ENCODE measurements around the gene HCFC2.
A peak's percentile ranks its signal among the peaks of the same experiment; 100 is the strongest.
"Not testable (repeated sequence)": the region's sequence is repeated elsewhere in the genome, so short reads cannot be mapped to it uniquely, and the experiment has no call there.

Gene HCFC2

GRCh38 chr12:104064031-104064841 lies at the start of gene HCFC2:
HCFC2 (plus strand) TSS chr12:104064531; CDS start chr12:104064561, 30 bp downstream.
- DNase-seq (ENCODE audit: low read depth): peak; percentile 87

GRCh38 chr12:104021862-104022261 lies 42.5 kb upstream of the HCFC2 start:
- not testable (repeated sequence) for DNase-seq (ENCODE audit: low read depth)

- no peak for DNase-seq (ENCODE audit: low read depth)
These were observed 41.5 kb upstream of the HCFC2 start for GRCh38 chr12:104022786-104023185.

GRCh38 chr12:104023710-104024109 lies 40.6 kb upstream of the HCFC2 start:
- DNase-seq (ENCODE audit: low read depth): no peak

GRCh38 chr12:104024348-104024747 lies 40.0 kb upstream of the HCFC2 start:
- no peak for DNase-seq (ENCODE audit: low read depth)

- DNase-seq (ENCODE audit: low read depth): no peak
These were observed 38.6 kb upstream of the HCFC2 start for GRCh38 chr12:104025771-104026170.

- DNase-seq (ENCODE audit: low read depth): no peak
These were observed 37.3 kb upstream of the HCFC2 start for GRCh38 chr12:104026841-104027599.

GRCh38 chr12:104030596-104030995 lies 33.7 kb upstream of the HCFC2 start:
- DNase-seq (ENCODE audit: low read depth): not testable (repeated sequence)

- not testable (repeated sequence) for DNase-seq (ENCODE audit: low read depth)
These were observed 28.2 kb upstream of the HCFC2 start for GRCh38 chr12:104036143-104036542.

DNA sequence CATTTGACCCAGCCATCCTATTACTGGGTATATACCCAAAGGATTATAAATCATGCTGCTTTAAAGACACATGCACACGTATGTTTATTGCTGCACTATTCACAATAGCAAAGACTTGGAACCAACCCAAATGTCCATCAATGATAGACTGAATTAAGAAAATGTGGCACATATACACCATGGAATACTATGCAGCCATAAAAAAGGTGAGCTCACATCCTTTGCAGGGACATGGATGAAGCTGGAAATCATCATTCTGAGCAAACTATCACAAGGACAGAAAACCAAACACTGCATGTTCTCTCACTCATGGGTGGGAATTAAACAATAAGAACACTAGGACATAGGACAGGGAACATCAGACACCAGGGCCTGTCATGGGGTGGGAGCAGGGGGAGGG lies 24.6 kb upstream of the HCFC2 start:
- not testable (repeated sequence) for DNase-seq (ENCODE audit: low read depth)

DNA sequence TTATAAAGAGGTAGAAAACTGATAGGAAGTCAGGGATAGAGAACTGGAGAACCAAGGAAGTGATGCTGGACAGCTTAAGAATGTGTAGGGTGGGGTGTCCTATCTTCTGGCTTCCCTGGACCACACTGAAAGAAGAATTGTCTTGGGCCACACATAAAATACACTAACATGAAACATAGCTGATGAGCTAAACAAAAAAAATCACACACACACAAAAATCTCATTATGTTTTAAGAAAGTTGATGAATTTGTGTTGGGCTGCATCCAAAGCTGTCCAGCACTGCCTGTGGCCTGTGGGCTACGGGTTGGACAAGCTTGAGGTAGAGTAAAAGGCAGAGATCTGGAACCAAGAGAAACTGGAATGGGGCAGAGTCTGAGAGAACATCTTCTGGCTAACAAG lies 21.8 kb upstream of the HCFC2 start:
- DNase-seq (ENCODE audit: low read depth): no peak

DNA sequence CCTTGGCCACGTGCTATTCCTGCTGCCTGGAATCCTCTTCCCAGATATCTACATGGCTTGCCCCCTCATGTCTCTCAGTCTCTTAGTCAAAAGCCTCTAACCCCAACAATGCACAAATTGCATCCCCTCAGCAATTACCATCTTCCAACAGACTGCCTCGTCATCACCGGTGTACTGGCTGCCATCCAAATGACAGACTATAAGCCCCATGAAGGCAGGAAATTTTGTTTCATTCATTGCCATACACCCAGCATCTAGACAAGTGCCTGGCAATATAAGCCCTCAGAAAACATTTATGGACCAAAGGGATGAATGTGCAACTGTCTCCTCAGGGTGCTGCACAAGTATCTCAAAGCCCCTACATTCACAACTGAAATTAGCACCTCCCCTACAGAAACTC lies 20.2 kb upstream of the HCFC2 start:
- no peak for DNase-seq (ENCODE audit: low read depth)

DNA sequence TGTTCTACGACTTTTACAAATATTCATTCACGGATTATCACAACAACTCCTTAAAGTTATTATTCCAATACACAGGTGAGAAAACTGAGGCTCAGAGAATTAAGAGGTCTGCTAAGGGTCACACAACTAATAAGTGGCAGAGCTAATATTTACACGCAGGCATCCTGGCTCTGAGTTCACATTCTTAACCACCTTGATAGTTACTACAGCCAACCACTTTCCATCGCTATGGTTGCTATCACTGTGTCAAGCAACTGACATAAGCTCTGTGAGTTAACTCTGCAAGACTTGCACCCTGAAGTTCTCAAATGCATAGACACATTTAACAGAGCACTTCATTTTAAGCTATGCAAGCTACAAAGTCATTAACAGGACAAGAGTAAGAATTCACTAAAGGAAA lies 18.0 kb upstream of the HCFC2 start:
- no peak for DNase-seq (ENCODE audit: low read depth)

DNA sequence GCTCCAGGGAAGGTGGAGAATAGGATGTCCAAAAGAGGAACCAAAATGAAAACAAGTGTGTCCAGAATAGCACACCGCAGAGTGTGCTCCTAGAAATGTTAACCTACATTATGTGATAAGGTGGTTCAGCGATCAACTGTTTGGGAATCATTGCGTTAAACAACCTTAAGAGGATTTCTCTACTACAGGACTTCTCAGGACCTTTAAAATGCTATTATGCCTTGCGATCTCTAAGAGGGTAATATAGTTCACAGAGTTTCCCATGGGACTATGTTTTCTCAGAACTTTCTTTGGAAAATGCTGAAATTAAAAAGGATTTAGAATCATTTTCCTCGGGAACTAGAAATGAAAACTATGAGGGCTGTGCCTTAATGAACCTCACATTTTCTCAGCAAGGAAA lies 16.2 kb upstream of the HCFC2 start:
- no peak for DNase-seq (ENCODE audit: low read depth)

- DNase-seq (ENCODE audit: low read depth): no peak
These were observed 15.5 kb upstream of the HCFC2 start for GRCh38 chr12:104048811-104049210.

DNA sequence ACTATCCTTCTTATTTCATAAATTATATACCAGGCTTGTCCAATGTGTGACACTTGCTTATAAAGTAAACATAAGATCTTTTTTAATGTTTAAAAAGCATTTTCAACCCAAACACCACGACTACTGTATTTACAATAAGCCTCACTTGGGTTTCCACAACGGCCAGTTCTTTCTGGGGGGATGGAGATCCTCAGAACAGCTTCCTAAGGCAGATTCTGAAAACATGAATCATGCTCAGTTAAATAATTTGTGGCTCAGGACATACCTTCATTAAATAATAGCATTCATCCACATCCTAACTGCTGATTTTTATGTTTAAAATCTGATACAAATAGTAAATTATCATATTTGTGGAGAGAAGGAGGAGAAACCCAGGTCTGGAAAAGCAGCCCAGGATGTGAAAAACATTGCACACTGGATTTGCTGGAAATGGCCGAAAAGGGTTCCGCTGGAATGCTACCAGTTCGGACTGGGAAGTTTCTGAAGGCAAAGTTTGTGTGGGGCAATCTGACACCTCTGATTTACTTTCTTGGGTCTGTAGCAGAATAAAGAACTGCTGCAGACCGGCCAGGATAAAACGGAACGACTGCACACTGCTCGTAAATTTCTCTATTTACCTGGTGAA lies 14.9 kb upstream of the HCFC2 start:
- DNase-seq (ENCODE audit: low read depth): no peak

DNA sequence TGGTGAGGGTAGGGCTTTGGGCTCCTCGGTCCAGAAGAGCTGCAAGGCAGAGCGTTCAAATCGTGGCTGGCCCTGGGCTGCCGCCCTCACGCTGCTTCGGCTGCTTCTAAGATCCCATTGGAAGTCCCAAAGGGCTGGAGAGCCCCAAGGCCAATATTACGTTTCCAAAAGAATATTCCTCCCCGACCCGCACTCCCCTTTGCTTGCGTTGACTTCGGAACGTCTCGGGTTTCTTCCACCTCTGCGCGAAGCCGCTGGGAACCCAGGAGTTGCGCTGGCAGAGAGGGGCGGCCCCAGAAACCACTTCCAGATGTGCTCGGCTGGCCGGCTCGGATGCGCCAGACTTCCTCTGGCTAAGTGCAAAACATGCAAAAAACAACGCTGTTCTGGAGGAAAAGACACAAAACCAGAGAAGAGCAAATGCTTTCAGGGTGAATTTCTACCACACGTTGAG lies 14.4 kb upstream of the HCFC2 start, which contains the start of gene GLT8D2:
Gene GLT8D2 (minus strand): TSS at position 285 of the 454 bp plus-strand sequence. CDS start 30,539 bp downstream, outside the sequence.
- DNase-seq (ENCODE audit: low read depth): no peak

DNA sequence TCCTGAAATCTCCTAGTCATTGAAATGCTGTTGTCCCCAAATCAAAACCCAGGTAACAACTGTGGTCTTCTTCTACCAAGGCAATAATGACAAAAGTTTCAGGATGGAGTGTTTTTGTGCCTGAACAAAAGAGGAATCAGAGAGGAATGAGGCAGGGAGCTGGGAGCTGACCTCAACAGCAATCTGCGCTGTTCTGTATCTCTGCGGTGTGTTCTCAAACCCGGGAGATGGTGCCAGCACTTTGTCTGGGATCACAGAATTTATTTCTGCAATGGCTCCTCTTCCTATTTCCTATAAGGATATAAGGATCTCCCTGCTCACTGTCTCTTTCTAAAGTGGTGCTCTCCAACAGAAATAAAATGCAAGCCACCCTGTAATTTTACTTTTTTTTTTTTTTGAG lies 13.9 kb upstream of the HCFC2 start:
- no peak for DNase-seq (ENCODE audit: low read depth)

GRCh38 chr12:104054681-104055346 lies 9.5 kb upstream of the HCFC2 start:
- no peak for DNase-seq (ENCODE audit: low read depth)

GRCh38 chr12:104055686-104056388 lies 8.5 kb upstream of the HCFC2 start:
- DNase-seq (ENCODE audit: low read depth): no peak

DNA sequence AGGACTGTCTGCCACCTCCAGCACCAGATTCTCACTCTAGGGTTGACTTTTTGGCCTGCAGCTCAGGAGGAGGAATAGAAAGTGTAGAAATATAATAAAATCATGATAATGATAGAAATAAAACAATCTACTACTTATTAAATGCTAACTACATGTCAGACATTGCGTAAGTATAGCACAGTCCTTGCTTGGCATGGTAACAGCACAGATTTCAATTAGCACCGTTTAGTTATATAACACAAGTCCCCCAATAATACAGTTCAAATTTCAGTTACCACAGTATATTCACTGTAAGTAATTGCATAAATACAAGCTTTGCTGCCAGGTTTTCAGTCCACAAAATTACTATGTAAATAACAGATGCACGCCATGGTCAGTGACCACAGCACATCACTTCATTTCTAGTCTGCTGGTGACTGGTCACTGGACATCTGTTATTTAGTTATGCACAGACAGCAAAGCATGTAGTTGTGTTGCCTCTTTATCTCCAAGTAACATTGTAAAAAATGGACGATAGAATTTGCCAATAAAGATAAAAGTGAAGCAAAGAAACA lies 7.8 kb upstream of the HCFC2 start:
- no peak for DNase-seq (ENCODE audit: low read depth)

Data from stimulated activated CD8-positive, alpha-beta memory T cell treated with anti-CD3 and anti-CD28 coated beads, Interleukin-12 subunit alpha, Interleukin-12 subunit beta, amount 100 ng/mL, for 4 hours (primary cell).